GM21367 (cell line): ENCODE data around the gene MAD2L2.
A peak's percentile ranks its signal among the peaks of the same experiment; 100 is the strongest.

Experiments
- ATAC-seq: cut with Tn5 transposase; IDR thresholded peaks from one replicate; pipeline ENCODE4 v1.9.1; 2021; ENCODE audit not compliant: unreplicated experiment

The MAD2L2 gene

GRCh38 chr1:11681071-11681771 is at the start of gene MAD2L2:
TSS of gene MAD2L2 (minus strand) at chr1:11681148. CDS start at chr1:11680601, 547 bp downstream.
- ATAC-seq, result peak; percentile 75

DNA sequence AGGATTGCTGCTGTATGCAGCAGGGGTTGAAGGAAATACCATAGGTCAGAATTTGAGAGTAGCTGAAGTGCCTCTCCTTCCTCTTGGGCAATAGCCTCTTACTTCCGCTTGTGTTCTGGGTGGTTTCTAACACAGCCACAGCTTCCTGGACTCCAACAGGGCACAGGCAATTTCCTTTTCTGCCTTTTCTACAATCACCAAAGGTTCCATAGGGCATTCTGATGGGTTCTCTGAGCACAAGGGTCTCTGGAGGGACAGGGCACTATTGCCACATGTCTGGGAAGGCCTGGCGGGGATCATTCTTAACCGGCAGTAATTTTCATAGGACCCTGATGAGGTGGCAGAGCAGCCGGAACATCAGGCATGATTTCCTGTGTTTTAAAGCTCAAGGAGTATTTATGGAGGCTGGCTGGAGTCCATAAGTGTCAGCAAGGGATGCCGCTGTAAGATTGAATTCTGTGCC is 49.5 kb upstream of the MAD2L2 start:
- no peak for ATAC-seq

DNA sequence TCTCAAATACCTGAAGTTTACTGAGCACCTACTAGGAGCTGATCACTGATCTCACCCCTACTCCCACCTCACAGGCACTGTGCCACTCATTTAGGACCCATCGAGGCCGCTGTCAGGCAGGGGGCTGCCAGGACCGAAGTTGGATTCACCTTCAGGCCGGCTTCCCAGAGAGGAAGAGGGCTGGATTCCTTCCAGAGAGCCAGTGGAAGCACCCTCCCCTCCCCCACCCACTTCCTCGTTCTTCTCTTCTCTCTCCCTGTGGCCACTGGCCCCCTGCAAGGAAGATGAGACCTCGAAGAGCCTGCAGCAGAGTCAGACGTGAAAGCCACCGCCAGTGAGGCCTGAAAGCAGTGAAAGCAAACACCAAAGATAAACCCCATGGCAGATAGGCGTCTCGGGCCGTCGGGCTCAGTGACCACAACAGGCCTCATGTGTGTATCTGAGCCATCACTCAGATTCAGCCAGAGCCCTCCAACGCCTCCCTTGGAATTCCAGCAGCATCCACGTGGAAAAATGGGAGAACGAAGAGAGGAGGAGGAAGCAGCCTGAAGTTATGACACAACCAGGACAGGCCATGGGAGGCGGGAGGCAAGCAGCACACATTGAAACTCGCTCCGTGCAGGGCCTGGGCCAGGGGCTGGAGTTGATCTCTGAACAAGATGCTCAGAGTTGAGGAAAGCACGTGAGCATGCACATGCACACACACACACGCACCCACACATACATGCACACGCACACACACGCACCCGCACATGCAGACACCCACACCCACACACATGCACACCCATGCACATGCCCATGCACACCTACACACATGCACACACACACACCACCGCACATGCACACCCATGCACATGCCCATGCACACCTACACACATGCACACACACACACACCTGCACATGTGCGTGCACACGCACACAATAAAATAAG is 48.8 kb upstream of the MAD2L2 start:
- no peak for ATAC-seq

- ATAC-seq, result no peak
These were observed 48.2 kb upstream of the MAD2L2 start for GRCh38 chr1:11729155-11729497.

DNA sequence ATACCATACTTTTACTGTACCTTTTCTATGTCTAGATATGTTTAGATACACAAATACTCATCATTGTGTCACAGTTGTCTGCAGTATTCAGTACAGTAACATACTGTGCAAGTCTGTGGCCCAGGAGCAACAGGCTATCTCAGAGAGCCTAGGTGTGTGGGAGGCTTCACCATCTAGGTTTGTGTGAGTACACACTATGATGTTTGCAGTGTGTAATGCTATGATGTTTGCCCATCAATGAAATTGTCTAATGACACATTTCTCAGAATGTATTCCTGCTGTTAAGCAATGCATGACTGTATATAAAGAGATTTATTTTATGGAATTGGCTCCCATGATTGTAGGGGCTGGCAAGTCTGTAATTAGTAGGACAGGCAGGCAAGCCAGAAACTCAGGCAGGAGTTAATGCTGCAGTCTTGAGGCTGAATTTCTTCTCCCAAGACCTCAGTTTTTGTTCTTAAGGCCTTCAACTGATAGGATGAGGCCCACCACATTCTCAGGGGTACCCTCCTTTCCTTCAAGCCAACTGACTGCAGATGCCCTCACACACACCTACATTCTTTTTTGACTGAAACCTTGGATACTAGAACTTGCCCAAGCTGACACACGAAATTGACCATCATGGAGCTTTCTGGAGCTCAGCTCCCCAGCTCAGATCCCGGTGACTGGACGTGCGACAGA is 47.3 kb upstream of the MAD2L2 start:
- ATAC-seq, result no peak

DNA sequence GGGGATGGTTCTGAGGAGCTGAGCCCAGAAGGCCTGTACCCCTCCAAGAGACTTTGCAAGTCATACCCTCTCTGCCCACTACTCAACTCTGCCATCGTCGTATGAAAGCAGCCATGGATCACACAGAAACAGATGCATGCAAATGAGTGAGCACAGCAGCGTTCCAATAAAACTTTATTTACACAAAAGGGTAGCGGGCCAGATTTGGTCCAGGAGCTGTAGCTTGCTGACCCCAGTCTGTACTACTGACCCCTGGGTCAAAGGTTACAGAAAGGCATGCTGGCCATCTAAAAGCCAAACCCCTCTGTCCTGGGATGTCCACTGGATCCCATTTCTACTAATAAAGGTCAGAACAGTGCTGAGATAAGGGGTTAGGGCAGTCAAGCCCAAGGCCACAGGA is 46.2 kb upstream of the MAD2L2 start:
- ATAC-seq, result no peak

DNA sequence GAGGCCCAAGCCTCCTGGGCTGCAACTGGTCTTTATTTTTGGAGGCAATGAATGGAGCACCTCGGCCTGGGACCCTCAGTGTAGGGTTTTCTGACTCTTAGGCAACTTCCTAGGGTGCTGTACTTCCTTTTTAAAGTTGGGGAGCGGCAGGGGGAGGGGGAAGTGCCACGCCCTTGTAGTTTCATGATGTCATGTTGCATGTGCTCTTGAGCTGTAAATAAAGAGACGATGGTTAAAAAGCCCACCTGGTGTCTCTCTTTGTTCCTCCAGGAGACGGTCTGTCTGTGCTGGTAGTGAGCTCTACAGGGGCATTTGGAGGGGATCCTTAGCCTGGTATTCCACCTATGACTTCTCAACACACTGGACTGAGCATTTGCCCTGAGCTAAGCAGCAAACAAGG is 44.7 kb upstream of the MAD2L2 start:
- no peak for ATAC-seq

- no peak for ATAC-seq
These were observed 41.6 kb upstream of the MAD2L2 start for GRCh38 chr1:11722538-11722937.

DNA sequence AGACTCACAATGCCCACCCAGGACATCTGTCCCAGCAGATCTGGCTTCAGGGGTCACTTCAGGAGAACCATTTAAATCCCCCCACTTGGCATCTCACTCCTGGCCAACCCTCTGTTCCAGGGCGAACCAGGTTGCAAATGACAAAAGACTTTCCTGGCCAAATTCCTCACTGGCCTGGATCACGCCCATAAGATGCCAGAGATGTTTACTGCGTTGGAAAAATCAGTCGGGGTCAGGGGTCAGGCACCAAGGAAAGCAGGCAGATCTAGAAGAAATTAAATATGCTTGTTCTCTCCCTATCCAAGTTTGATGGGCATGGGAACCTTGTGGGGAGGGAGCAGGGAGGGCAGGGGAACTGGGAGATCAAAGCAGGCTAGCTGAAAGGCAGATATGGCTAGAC is 40.4 kb upstream of the MAD2L2 start:
- ATAC-seq, result no peak

DNA sequence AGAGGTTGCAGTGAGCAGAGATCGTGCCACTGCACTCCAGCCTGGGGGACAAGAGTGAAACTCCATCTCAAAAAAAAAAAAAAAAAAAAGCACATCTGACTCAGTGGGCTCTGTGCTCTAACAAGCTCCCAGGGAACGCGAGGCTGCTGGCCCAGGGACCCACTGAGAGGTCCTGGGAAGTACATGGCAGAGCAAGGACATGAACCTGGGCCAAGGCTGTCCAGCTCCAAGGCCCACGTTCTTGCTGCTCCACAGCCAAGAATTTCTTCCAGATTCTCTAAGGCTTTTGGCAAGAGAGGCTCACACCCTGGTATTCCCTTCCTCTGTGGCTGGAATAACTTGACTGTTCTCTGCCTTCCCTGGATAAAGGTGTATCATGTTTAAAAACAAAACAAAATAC is 39.6 kb upstream of the MAD2L2 start:
- no peak for ATAC-seq

GRCh38 chr1:11720033-11720376 is 39.1 kb upstream of the MAD2L2 start:
- ATAC-seq, result no peak

DNA sequence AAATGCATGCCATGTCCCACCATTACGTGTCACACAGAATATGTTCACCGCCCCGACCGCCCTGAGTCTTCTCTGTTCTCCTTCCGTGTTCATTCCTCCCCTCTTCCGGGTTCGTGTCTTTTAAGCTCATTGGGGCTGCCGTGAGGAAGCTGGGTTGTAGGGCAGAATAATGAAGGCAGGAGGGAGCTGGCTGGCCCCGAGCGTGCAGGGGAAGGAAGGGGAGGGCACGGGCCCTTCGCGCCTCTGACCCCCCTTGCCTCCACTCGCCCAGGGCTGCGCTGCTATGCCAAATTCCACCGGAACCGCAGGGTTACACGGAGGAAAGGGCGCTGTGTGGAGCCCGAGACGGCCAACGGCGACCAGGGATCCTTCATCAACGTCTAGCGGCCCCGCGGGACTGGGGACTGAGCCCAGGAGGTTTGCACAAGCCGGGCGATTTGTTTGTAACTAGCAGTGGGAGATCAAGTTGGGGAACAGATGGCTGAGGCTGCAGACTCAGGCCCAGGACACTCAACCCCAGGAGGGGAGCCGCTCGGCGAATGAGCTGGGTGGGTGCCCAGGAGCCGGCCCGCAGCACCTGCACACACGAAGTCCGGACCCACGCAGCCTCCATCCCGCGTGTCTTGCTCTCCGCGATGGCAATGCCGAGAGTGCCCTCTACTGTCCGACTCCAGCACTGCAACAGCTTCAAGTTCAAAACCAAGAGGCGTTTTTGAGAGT is 38.5 kb upstream of the MAD2L2 start:
- no peak for ATAC-seq

- ATAC-seq, result no peak
These were observed 34.1 kb upstream of the MAD2L2 start for GRCh38 chr1:11714831-11715575.

- ATAC-seq, result no peak
These were observed 32.1 kb upstream of the MAD2L2 start for GRCh38 chr1:11713095-11713494.

DNA sequence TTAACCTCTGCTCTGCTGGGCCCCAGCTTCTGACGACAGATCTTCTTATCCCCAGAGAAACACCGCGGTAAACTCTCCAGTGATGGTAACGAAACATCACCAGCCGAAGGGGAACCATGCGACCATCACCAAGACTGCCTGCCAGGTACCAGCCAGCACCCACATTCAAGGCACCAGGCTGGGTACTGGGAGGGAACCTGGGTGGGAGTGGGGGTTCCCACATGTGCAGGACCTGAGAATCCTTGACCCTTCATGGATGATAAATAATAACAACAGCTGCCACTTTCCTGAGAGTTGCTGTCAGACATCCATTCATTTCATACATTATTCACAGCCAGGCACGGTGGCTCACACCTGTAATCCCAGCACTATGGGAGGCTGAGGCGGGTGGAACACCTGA is 31.3 kb upstream of the MAD2L2 start:
- no peak for ATAC-seq

- no peak for ATAC-seq
These were observed 30.5 kb upstream of the MAD2L2 start for GRCh38 chr1:11711490-11711889.

DNA sequence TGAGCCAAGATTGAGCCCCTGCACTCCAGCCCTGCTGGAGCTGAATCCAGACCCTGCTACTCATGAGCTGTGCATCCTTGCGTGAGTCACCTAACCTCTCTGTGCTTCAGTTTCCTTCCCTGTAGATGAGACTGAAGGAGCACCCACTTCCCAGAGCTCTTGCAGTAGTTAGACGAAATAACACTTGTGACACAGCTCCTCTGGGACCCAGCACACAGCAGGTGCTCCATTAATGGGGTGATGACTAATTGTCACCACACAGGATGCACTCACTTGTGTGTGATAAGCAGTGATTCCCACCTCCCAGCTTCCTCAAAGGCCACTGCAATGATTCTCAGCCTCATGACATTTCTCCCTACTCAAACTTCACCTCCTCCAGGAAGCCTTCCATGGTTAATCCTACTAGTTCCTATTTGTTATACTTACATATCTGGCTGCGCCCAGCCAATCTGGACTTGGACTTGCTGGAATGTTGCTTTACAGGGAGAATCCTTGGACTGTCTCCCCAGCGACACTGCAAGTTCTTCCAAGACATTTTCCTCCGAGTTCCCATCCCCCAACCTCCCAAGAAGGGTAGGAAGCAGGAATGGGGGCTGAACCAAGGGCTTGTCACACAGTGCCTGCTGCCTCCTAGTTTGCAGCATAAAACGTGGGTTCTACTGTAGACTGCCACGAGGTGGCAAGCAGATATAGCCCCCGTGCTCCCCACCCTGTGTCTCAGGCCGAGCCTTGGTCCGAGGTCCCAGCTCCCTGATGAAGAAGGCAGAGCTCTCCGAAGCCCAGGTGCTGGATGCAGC is 27.8 kb upstream of the MAD2L2 start:
- no peak for ATAC-seq

DNA sequence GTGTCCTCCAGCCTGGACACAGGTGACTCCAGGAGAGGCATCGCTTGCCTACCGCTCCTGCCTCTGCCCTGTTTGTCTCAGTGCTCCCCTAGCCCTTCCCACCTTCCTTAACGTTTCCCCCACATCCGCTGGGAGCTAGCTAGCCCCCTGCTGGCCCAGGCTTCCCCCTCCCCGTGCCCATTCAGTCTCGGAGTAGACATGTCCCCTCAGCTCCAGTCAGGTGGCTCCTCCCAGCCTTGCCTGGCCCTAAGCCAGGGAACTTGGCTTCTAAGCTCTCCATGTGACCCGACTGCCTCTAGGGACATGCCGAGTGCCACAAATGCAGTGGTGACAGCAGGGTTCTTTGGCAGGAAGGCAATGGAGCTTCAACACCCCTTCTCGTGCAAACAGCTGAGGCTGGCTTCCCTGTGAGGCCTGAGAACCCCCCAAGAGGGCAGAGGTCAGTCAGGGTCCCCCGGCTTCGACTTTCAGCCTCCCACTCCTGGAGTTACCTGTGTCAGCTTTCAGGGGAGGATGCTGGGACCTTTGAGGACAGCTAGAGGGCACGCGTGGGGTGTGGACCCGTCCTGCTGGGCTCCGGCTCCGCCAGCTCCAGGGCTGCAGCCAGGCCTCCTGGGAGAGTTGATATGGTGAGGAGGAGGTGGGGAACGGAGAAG is 26.8 kb upstream of the MAD2L2 start:
- ATAC-seq, result no peak

GRCh38 chr1:11706292-11706691 is 25.3 kb upstream of the MAD2L2 start:
- ATAC-seq, result no peak
